Measurements from ENCODE around the gene GPC1.

The GPC1 gene

GRCh38 chr2:240457223-240458043, 22.0 kb downstream of the GPC1 start:
- peaks cover 15% of the 10 kb centered on the region for H3K4me1 Mint-ChIP-seq
- H3K4me3 Mint-ChIP-seq = no peak overlapping the region
- H3K36me3 Mint-ChIP-seq = no peaks in the 10 kb centered on the region
- no peak for ATAC-seq
- no peaks in the 10 kb centered on the region for H3K9me3 Mint-ChIP-seq
- no peak overlapping the region for H3K27ac Mint-ChIP-seq
- peaks cover 43% of the 10 kb centered on the region for H3K27me3 Mint-ChIP-seq

GRCh38 chr2:240458044-240458899, 22.8 kb downstream of the GPC1 start:
- no peak overlapping the region for H3K27ac Mint-ChIP-seq
- H3K27me3 Mint-ChIP-seq = peaks cover 43% of the 10 kb centered on the region
- H3K36me3 Mint-ChIP-seq = no peaks in the 10 kb centered on the region
- no peaks in the 10 kb centered on the region for H3K9me3 Mint-ChIP-seq
- H3K4me1 Mint-ChIP-seq = peaks cover 15% of the 10 kb centered on the region
- no peak overlapping the region for H3K4me3 Mint-ChIP-seq
- ATAC-seq = no peak

GRCh38 chr2:240458900-240459391, 23.5 kb downstream of the GPC1 start:
- Mint-ChIP-seq H3K27me3 (peaks cover 39% of the 10 kb centered on the region), H3K4me1 (peaks cover 12% of the 10 kb centered on the region), H3K27ac (no peak overlapping the region), H3K9me3 (no peaks in the 10 kb centered on the region), H3K36me3 (no peaks in the 10 kb centered on the region), H3K4me3 (no peak overlapping the region)
- no peak for ATAC-seq

GRCh38 chr2:240459401-240460252, 24.2 kb downstream of the GPC1 start:
- H3K36me3 Mint-ChIP-seq = no peaks in the 10 kb centered on the region
- H3K27ac Mint-ChIP-seq = no peak overlapping the region
- H3K9me3 Mint-ChIP-seq = no peaks in the 10 kb centered on the region
- H3K4me1 Mint-ChIP-seq = peaks cover 6% of the 10 kb centered on the region
- H3K4me3 Mint-ChIP-seq = no peak overlapping the region
- no peak for ATAC-seq
- H3K27me3 Mint-ChIP-seq = peaks cover 32% of the 10 kb centered on the region

- Mint-ChIP-seq H3K4me1 (no peaks in the 10 kb centered on the region), H3K27ac (no peak overlapping the region), H3K4me3 (no peak overlapping the region), H3K27me3 (peaks cover 26% of the 10 kb centered on the region), H3K36me3 (no peaks in the 10 kb centered on the region), H3K9me3 (no peaks in the 10 kb centered on the region)
- no peak for ATAC-seq
Measured at GRCh38 chr2:240460253-240460711, 24.8 kb downstream of the GPC1 start.

GRCh38 chr2:240460781-240461431, 25.4 kb downstream of the GPC1 start:
- Mint-ChIP-seq H3K36me3 (no peaks in the 10 kb centered on the region), H3K27ac (no peak overlapping the region), H3K9me3 (no peaks in the 10 kb centered on the region), H3K4me3 (no peak overlapping the region), H3K4me1 (no peaks in the 10 kb centered on the region), H3K27me3 (peaks cover 21% of the 10 kb centered on the region)
- no peak for ATAC-seq

GRCh38 chr2:240461471-240462072, 26.1 kb downstream of the GPC1 start:
- no peaks in the 10 kb centered on the region for H3K36me3 Mint-ChIP-seq

GRCh38 chr2:240462073-240462706, 26.7 kb downstream of the GPC1 start:
- Mint-ChIP-seq H3K27me3 (peaks cover 11% of the 10 kb centered on the region), H3K9me3 (no peaks in the 10 kb centered on the region), H3K36me3 (no peaks in the 10 kb centered on the region), H3K4me3 (no peak overlapping the region), H3K4me1 (no peaks in the 10 kb centered on the region), H3K27ac (no peak overlapping the region)
- no peak for ATAC-seq

More at GRCh38 chr2:240461471-240462072, 26.1 kb downstream of the GPC1 start:
- H3K9me3 Mint-ChIP-seq = no peaks in the 10 kb centered on the region
- no peaks in the 10 kb centered on the region for H3K4me1 Mint-ChIP-seq
- H3K4me3 Mint-ChIP-seq = no peak overlapping the region
- H3K27me3 Mint-ChIP-seq = peaks cover 17% of the 10 kb centered on the region
- ATAC-seq = no peak
- no peak overlapping the region for H3K27ac Mint-ChIP-seq

GRCh38 chr2:240462707-240463273, 27.3 kb downstream of the GPC1 start:
- Mint-ChIP-seq H3K4me3 (no peak overlapping the region), H3K36me3 (no peaks in the 10 kb centered on the region), H3K27me3 (peaks cover 5% of the 10 kb centered on the region), H3K27ac (no peak overlapping the region), H3K4me1 (no peaks in the 10 kb centered on the region), H3K9me3 (no peaks in the 10 kb centered on the region)
- no peak for ATAC-seq

- no peaks in the 10 kb centered on the region for H3K4me1 Mint-ChIP-seq
- H3K4me3 Mint-ChIP-seq = no peak overlapping the region
- no peak overlapping the region for H3K27ac Mint-ChIP-seq
- H3K27me3 Mint-ChIP-seq = no peaks in the 10 kb centered on the region
- no peak for ATAC-seq
- H3K36me3 Mint-ChIP-seq = no peaks in the 10 kb centered on the region
- no peaks in the 10 kb centered on the region for H3K9me3 Mint-ChIP-seq
Measured at GRCh38 chr2:240463274-240463865, 27.9 kb downstream of the GPC1 start.

- no peaks in the 10 kb centered on the region for H3K36me3 Mint-ChIP-seq
- H3K27me3 Mint-ChIP-seq = no peaks in the 10 kb centered on the region
- no peak for ATAC-seq
- H3K27ac Mint-ChIP-seq = no peak overlapping the region
- H3K9me3 Mint-ChIP-seq = no peaks in the 10 kb centered on the region
- no peaks in the 10 kb centered on the region for H3K4me1 Mint-ChIP-seq
- H3K4me3 Mint-ChIP-seq = no peak overlapping the region
Measured at GRCh38 chr2:240463866-240464481, 28.5 kb downstream of the GPC1 start.

- no peak for ATAC-seq
- H3K36me3 Mint-ChIP-seq = peaks cover 7% of the 10 kb centered on the region
- no peaks in the 10 kb centered on the region for H3K9me3 Mint-ChIP-seq
- no peak overlapping the region for H3K4me3 Mint-ChIP-seq
- no peak overlapping the region for H3K27ac Mint-ChIP-seq
- H3K27me3 Mint-ChIP-seq = no peaks in the 10 kb centered on the region
- peaks cover 4% of the 10 kb centered on the region for H3K4me1 Mint-ChIP-seq
Measured at GRCh38 chr2:240464514-240465241, 29.2 kb downstream of the GPC1 start.

All from stimulated activated memory B cell treated with anti-CD40 and anti-IgM and Interleukin-4, amounts not matched to agents 10 μg/mL and 1 μg/mL and 100 μg/mL, for 72 hours (primary cell).